ENCODE data around the gene RAB11FIP4.

Gene RAB11FIP4

DNA sequence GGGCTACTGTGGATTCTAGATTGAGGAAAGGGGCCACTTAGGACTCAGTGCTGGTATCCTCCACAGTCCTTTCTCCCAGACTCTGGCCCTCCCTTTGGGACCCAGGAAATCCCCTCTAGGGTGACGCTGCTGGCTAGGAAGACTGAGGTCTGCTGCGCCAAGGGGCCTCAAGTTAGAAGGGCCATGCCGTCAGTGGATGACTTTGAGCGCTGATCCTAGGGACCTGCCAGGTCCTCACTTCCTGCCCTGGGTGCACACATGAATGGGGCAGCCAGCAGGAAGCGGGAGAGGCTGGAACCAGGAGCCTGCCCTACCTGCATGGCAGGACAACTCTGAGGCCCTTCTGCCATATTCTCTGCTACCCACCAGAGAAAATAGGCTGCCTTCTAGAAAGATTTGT, 145.0 kb downstream of the RAB11FIP4 start:
- Histone ChIP-seq H3K27me3 (replicated peaks; ENCODE audit: control insufficient read depth, insufficient read depth, low read length, poor library complexity, severe bottlenecking) (no peaks in the 10 kb centered on the region), H3K36me3 (ENCODE audit: control insufficient read depth, insufficient read depth, low read length) (peaks cover 17% of the 10 kb centered on the region), H3K27ac (ENCODE audit: insufficient read depth, low read length, poor library complexity, severe bottlenecking) (no peak overlapping the region), H3K9me3 (ENCODE audit: control insufficient read depth, low read length) (no peaks in the 10 kb centered on the region), H3K4me1 (ENCODE audit: control insufficient read depth, insufficient read depth, low read length, poor library complexity, severe bottlenecking) (peaks cover 3% of the 10 kb centered on the region), H3K4me3 (ENCODE audit: insufficient read depth, low read depth, low read length, poor library complexity, severe bottlenecking) (no peak overlapping the region)
- no peak for DNase-seq

DNA sequence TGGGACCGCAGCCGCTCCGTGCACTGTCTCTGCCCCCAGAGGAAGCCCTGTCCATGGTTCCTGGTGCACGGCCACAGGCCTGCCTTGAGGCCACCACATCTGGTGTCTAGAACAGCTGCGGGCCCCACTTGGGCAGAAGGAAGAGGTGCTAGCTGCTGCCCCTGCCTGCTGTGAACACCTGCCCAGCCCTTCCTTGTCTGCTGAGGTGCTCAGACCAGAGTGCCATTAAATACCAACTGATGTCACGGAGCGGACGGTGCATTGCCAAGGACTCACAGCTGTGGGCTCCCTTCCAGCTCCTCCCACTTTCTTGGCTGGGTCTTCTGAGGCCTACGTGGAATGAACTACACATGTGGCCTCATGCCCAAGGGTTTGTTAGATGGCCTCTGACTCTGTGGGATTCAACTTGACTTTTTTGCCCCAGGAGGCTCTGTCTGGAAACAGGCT, 146.1 kb downstream of the RAB11FIP4 start:
- H3K36me3 ChIP-seq (ENCODE audit: control insufficient read depth, insufficient read depth, low read length): peaks cover 6% of the 10 kb centered on the region
- H3K9me3 ChIP-seq (ENCODE audit: control insufficient read depth, low read length): no peaks in the 10 kb centered on the region
- no peak overlapping the region for H3K4me3 ChIP-seq (ENCODE audit: insufficient read depth, low read depth, low read length, poor library complexity, severe bottlenecking)
- no peak for DNase-seq
- peaks cover 3% of the 10 kb centered on the region for H3K4me1 ChIP-seq (ENCODE audit: control insufficient read depth, insufficient read depth, low read length, poor library complexity, severe bottlenecking)
- no peak overlapping the region for H3K27ac ChIP-seq (ENCODE audit: insufficient read depth, low read length, poor library complexity, severe bottlenecking)
- no peaks in the 10 kb centered on the region for H3K27me3 ChIP-seq (replicated peaks; ENCODE audit: control insufficient read depth, insufficient read depth, low read length, poor library complexity, severe bottlenecking)

DNA sequence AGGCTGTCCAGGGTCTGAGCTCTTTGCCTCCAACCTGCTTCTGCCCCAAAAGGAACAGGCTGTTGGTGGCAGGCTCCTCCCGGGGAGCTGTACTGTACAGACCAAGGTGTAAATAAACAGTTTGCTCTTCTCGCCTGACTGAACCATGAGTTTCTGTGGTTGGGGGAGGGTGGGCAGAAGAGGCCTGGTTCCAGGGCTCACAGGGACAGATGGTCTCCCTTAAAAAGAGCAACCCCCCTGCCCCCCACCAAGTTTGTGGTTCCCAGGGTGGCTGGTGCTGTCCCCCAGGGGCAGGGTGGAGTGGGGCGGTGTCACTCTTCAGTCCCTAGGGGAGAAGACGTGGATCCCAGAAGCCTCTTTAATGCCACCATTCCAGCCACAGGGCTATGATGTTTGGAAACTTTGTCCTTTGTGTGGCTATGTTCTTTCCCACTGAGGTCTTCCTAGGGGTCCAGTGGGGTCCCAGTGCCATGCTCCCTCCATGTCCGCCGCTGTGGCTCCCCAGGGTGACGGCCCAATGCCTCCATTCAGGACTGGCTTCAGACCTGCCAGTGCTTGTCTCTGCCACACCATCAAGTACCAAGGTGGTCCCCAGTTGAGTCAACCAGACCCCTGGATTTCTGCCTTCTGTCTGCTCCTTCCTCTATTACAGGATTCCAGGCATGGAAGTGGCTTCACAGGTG, 146.7 kb downstream of the RAB11FIP4 start:
- H3K27me3 ChIP-seq (replicated peaks; ENCODE audit: control insufficient read depth, insufficient read depth, low read length, poor library complexity, severe bottlenecking): no peaks in the 10 kb centered on the region
- H3K27ac ChIP-seq (ENCODE audit: insufficient read depth, low read length, poor library complexity, severe bottlenecking): no peak overlapping the region
- H3K4me3 ChIP-seq (ENCODE audit: insufficient read depth, low read depth, low read length, poor library complexity, severe bottlenecking): no peak overlapping the region
- no peak for DNase-seq
- H3K4me1 ChIP-seq (ENCODE audit: control insufficient read depth, insufficient read depth, low read length, poor library complexity, severe bottlenecking): peaks cover 3% of the 10 kb centered on the region
- H3K9me3 ChIP-seq (ENCODE audit: control insufficient read depth, low read length): no peaks in the 10 kb centered on the region
- no peaks in the 10 kb centered on the region for H3K36me3 ChIP-seq (ENCODE audit: control insufficient read depth, insufficient read depth, low read length)

DNA sequence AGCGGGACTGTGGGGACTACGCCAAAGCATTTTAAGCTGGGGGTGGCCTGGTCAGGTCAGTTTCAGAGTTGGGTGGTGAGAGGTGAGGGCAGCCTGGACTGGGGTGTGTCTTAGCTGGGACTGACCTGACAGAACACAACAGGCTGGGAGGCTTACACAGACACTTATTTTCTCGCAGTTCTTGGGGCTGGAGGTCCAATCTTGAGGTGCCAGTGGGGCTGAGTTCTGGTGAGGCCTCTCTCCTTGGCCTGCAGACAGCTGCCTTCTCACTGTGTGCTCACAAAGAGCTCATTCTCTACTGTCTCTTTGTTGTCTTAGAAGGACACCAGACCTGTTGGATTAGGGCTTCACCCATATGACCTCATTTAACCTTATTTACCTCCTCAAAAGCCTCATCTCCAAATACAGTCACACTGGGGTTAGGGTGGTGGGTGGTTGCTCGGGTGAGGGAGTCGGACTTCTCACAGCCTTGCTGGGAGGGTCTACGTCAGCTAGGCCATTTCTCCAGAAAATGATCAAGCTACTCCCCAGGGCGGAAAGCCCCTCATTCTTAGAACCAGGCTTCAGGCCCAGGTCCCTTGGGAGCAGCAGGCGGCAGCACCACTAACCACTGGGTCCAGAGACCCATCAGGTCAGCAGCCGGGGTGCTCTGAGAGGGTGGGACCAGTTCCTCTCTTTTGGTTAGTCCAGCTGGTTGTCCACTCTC, 149.3 kb downstream of the RAB11FIP4 start:
- no peaks in the 10 kb centered on the region for H3K4me1 ChIP-seq (ENCODE audit: control insufficient read depth, insufficient read depth, low read length, poor library complexity, severe bottlenecking)
- no peak overlapping the region for H3K27ac ChIP-seq (ENCODE audit: insufficient read depth, low read length, poor library complexity, severe bottlenecking)
- H3K9me3 ChIP-seq (ENCODE audit: control insufficient read depth, low read length): no peaks in the 10 kb centered on the region
- no peaks in the 10 kb centered on the region for H3K27me3 ChIP-seq (replicated peaks; ENCODE audit: control insufficient read depth, insufficient read depth, low read length, poor library complexity, severe bottlenecking)
- DNase-seq: no peak
- H3K36me3 ChIP-seq (ENCODE audit: control insufficient read depth, insufficient read depth, low read length): no peaks in the 10 kb centered on the region
- no peak overlapping the region for H3K4me3 ChIP-seq (ENCODE audit: insufficient read depth, low read depth, low read length, poor library complexity, severe bottlenecking)

DNA sequence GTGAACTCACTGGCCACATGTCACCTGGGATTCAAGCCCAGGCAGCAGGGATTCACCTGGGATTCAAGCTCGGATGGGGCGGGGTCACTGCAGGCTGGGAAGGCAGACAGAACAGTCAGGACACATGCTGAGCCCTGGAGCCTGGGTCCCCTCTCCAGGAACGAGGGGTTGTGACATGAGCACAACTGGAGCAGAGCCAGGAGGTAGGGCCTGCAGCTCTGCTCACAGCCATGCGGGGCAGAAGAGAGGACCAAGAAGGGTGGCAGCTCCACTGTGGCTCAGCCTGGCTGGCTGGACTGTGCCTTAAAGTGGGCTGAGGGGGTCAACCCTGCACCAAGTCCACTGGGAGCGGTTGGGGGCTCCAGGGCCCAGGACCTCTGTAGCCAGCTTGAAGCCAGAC, 150.1 kb downstream of the RAB11FIP4 start:
- Histone ChIP-seq H3K36me3 (ENCODE audit: control insufficient read depth, insufficient read depth, low read length) (no peaks in the 10 kb centered on the region), H3K9me3 (ENCODE audit: control insufficient read depth, low read length) (no peaks in the 10 kb centered on the region), H3K4me3 (ENCODE audit: insufficient read depth, low read depth, low read length, poor library complexity, severe bottlenecking) (no peak overlapping the region), H3K27ac (ENCODE audit: insufficient read depth, low read length, poor library complexity, severe bottlenecking) (no peak overlapping the region), H3K4me1 (ENCODE audit: control insufficient read depth, insufficient read depth, low read length, poor library complexity, severe bottlenecking) (no peaks in the 10 kb centered on the region), H3K27me3 (replicated peaks; ENCODE audit: control insufficient read depth, insufficient read depth, low read length, poor library complexity, severe bottlenecking) (no peaks in the 10 kb centered on the region)
- DNase-seq: no peak

DNA sequence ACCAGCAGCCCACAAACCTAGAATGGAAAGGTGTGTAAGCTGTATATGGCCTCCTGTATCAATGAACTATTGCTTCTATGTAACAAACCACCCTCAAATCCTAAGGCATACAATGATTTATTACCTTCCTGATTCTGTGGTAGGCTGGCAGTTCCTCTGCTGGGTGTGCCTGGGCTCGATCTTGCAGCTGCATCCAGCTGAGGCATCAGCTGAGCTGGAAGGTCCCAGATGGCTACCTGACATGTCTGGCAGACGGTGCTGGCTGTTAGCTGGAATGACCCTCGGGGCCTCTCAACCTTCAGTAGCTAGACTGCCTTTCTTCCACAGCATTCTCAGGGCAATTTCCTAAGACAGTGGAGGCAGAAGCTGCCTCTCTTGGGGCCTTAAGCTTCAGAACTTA, 152.7 kb downstream of the RAB11FIP4 start:
- Histone ChIP-seq H3K4me1 (ENCODE audit: control insufficient read depth, insufficient read depth, low read length, poor library complexity, severe bottlenecking) (no peaks in the 10 kb centered on the region), H3K27ac (ENCODE audit: insufficient read depth, low read length, poor library complexity, severe bottlenecking) (no peak overlapping the region), H3K27me3 (replicated peaks; ENCODE audit: control insufficient read depth, insufficient read depth, low read length, poor library complexity, severe bottlenecking) (no peaks in the 10 kb centered on the region), H3K9me3 (ENCODE audit: control insufficient read depth, low read length) (no peaks in the 10 kb centered on the region), H3K4me3 (ENCODE audit: insufficient read depth, low read depth, low read length, poor library complexity, severe bottlenecking) (no peak overlapping the region), H3K36me3 (ENCODE audit: control insufficient read depth, insufficient read depth, low read length) (no peaks in the 10 kb centered on the region)
- DNase-seq: no peak

DNA sequence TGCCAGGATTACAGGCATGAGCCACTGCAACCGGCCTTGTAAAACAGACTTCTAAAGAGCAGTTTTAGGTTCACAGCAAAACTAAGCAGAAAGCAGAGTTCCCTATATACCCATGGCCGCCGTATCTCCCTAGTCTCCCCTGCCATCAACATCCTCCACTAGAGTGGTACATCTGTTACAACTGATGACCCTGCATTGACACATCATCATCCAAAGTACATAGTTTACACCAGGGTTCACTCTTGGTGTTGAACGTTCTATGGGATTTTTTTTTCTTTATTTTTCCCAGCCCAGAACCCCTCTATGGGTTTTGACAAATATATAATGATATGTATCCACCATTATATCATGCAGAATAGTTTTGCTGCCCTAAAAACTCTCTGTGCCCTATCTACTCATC, 155.2 kb downstream of the RAB11FIP4 start:
- no peak for DNase-seq
- Histone ChIP-seq H3K27me3 (replicated peaks; ENCODE audit: control insufficient read depth, insufficient read depth, low read length, poor library complexity, severe bottlenecking) (no peaks in the 10 kb centered on the region), H3K9me3 (ENCODE audit: control insufficient read depth, low read length) (no peaks in the 10 kb centered on the region), H3K4me3 (ENCODE audit: insufficient read depth, low read depth, low read length, poor library complexity, severe bottlenecking) (no peak overlapping the region), H3K36me3 (ENCODE audit: control insufficient read depth, insufficient read depth, low read length) (no peaks in the 10 kb centered on the region), H3K27ac (ENCODE audit: insufficient read depth, low read length, poor library complexity, severe bottlenecking) (no peak overlapping the region), H3K4me1 (ENCODE audit: control insufficient read depth, insufficient read depth, low read length, poor library complexity, severe bottlenecking) (no peaks in the 10 kb centered on the region)

DNA sequence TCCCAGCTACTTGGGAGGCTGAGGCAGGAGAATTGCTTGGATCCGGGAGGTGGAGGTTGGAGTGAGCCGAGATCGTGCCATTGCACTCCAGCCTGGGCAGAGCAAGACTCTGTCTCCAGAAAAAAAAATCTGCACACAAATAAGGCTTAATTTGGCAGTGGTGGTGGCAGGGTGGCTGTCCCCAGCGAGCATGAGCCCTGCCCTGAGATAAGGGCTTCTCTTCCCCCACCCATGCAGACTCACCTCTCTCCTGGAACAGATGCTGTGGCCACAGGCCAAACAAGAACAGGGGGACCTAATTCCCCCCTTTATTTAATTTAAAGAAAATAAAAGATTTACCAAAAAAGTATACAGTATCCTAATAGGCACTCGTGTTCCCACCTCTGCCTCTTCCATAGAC, 157.2 kb downstream of the RAB11FIP4 start:
- Histone ChIP-seq H3K36me3 (ENCODE audit: control insufficient read depth, insufficient read depth, low read length) (no peaks in the 10 kb centered on the region), H3K27me3 (replicated peaks; ENCODE audit: control insufficient read depth, insufficient read depth, low read length, poor library complexity, severe bottlenecking) (no peaks in the 10 kb centered on the region), H3K27ac (ENCODE audit: insufficient read depth, low read length, poor library complexity, severe bottlenecking) (peak overlapping the region; percentile 7), H3K4me3 (ENCODE audit: insufficient read depth, low read depth, low read length, poor library complexity, severe bottlenecking) (no peak overlapping the region), H3K4me1 (ENCODE audit: control insufficient read depth, insufficient read depth, low read length, poor library complexity, severe bottlenecking) (no peaks in the 10 kb centered on the region), H3K9me3 (ENCODE audit: control insufficient read depth, low read length) (no peaks in the 10 kb centered on the region)
- DNase-seq: no peak

DNA sequence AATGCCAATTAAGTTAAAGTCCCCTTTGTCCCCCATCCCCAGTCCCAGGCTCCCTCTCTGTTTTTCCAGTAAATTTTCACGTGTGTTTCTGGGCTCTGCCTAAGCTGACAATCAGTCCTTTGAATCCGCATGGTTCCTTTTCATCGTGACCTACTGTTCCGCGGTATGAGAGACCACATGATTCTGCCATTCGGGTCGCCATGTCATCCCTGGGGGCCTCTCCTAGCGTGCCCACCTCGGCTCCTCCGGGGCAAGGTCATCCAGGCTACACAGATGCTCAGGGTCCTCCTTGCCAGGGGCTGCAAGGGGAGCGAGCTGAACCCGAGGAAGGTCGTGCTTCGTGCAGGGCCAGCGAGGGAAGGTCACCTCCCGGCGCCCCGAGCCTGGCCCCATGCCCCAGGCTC, 157.6 kb downstream of the RAB11FIP4 start:
- no peaks in the 10 kb centered on the region for H3K27me3 ChIP-seq (replicated peaks; ENCODE audit: control insufficient read depth, insufficient read depth, low read length, poor library complexity, severe bottlenecking)
- peak overlapping the region; percentile 77 for H3K4me3 ChIP-seq (ENCODE audit: insufficient read depth, low read depth, low read length, poor library complexity, severe bottlenecking)
- H3K4me1 ChIP-seq (ENCODE audit: control insufficient read depth, insufficient read depth, low read length, poor library complexity, severe bottlenecking): no peaks in the 10 kb centered on the region
- no peak for DNase-seq
- no peaks in the 10 kb centered on the region for H3K36me3 ChIP-seq (ENCODE audit: control insufficient read depth, insufficient read depth, low read length)
- H3K27ac ChIP-seq (ENCODE audit: insufficient read depth, low read length, poor library complexity, severe bottlenecking): peak overlapping the region; percentile 52
- no peaks in the 10 kb centered on the region for H3K9me3 ChIP-seq (ENCODE audit: control insufficient read depth, low read length)

DNA sequence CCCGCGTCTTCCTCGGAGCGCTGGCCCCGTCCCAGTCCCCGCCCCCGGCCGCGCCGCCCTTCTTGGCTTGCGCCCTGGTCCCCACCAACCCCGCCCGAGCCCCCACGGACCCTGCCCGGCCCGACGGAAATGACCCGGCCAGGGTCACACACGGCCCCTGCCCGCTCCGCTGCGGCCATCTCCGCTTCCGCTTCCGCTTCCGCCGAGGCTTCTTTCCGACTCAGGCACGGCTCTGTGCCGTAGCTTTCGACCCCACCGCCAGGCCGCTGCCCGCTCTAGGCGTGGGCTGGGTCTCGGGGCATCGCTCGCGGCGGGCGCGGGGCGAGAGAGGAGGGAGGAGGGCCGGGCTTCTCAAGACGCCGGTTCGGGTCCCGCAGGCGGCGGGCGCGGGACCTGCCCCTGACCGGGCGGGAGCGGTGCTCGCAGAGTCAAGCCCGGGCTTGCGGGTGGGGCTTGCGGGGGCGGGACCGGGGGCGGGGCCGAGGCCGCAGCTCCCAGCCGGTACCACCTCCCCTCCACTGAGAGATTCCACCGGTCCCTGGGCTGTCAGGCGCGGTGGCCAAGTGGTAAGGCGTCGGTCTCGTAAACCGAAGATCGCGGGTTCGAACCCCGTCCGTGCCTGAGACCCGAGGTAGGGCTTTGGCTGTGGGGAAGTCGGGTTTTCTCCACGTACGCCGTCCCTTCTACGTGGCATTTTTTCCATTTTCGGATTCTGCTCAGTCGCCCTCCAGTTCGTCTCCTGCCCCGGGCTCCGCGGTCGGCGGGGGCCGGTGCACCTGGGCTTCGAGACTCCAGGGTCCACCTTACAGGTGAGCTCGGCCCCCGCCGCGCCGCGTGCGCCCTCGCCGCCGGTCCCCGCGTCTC, 158.3 kb downstream of the RAB11FIP4 start:
- Histone ChIP-seq H3K4me3 (ENCODE audit: insufficient read depth, low read depth, low read length, poor library complexity, severe bottlenecking) (peak overlapping the region; percentile 77), H3K4me1 (ENCODE audit: control insufficient read depth, insufficient read depth, low read length, poor library complexity, severe bottlenecking) (no peaks in the 10 kb centered on the region), H3K36me3 (ENCODE audit: control insufficient read depth, insufficient read depth, low read length) (no peaks in the 10 kb centered on the region), H3K27ac (ENCODE audit: insufficient read depth, low read length, poor library complexity, severe bottlenecking) (peak overlapping the region; percentile 52), H3K27me3 (replicated peaks; ENCODE audit: control insufficient read depth, insufficient read depth, low read length, poor library complexity, severe bottlenecking) (no peaks in the 10 kb centered on the region), H3K9me3 (ENCODE audit: control insufficient read depth, low read length) (no peaks in the 10 kb centered on the region)
- DNase-seq: peak; percentile 69 to 77 (median 76)

Measured in effector memory CD4-positive, alpha-beta T cell (primary cell).